ENCODE data around the gene PDSS2. TPM values are rescaled to one million over a fixed set of nuclear protein-coding genes. Genes with fewer than 3 reads are reported as not detected.
A peak's percentile ranks its signal among the peaks of the same experiment; 100 is the strongest.

Gene PDSS2
- total RNA-seq, 1 experiment from 2014 or later = 10.2 TPM

GRCh38 chr6:107246249-107246971 lies 213.0 kb downstream of the PDSS2 start:
- DNase-seq (ENCODE audit: unreplicated experiment) = no peak
- BruUV-seq (replicated peaks) = no TSS peak
- intact Hi-C loops (cut with micrococcal nuclease) = loop anchor here (5.0 to 10.0 kb wide), 2 partner anchors 71 to 132 kb away; partner anchors contain the start of gene BEND3
- ChIA-PET POLR2A (interaction anchor here (0.5 to 3.9 kb wide), 16 partner anchors 8 to 794 kb away, joined by 3 to 31 read pairs (median 6); partner anchors contain the start of genes BEND3 and PDSS2), CTCF (interaction anchor here (0.5 to 0.7 kb wide), 7 partner anchors 10 to 864 kb away, joined by 3 to 4 read pairs (median 3); no protein-coding TSS in a partner anchor)
- Mint-ChIP-seq H3K4me3 (ENCODE audit: unreplicated experiment) (peak overlapping the region; percentile 65), H3K27ac (ENCODE audit: low read depth, unreplicated experiment) (peak overlapping the region; percentile 95), H3K27me3 (ENCODE audit: insufficient read depth, unreplicated experiment) (no peaks in the 10 kb centered on the region), H3K36me3 (ENCODE audit: insufficient read depth, unreplicated experiment) (peaks cover 11% of the 10 kb centered on the region), H3K4me1 (ENCODE audit: insufficient read depth, unreplicated experiment) (peaks cover 31% of the 10 kb centered on the region), H3K9me3 (ENCODE audit: unreplicated experiment) (no peaks in the 10 kb centered on the region)
- no peak for TF ChIP-seq CTCF (IDR thresholded peaks at IDR 0.05; ENCODE audit: unreplicated experiment)

DNA sequence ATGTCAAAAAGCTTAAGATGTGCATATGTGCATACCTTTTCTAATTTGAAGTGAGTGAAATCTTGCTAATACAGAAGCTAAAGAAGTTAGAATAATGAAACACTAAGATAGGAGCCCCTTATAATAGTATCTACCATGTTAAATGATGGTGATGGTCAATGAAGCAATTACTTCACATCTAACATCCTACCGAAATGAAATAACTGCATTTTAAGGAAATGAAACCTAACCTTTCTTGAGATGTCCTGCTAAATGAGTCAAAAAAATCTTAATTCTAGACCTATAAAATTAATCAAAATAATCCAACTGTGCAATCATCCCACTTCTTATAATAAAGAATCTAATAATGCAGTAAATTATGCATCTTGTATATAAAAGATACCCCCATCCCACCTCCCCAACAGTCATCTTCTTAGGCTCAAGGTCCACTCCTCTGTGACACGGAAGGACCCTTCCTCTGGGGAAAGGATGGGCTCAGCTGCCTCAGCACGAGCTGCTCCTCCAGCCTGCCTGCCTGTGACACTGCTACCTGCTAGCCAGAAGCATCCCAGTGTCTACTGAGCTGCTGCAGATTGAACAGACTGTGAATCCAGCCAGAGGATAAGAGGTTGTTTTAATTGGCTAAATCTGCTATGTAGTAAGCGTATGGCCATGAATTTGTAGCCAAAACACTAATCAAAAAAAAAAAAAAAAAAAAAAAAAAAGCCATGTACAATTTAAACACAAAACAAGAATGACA lies 214.5 kb downstream of the PDSS2 start:
- H3K36me3 Mint-ChIP-seq (ENCODE audit: insufficient read depth, unreplicated experiment) = peaks cover 11% of the 10 kb centered on the region
- no peak for TF ChIP-seq CTCF (IDR thresholded peaks at IDR 0.05; ENCODE audit: unreplicated experiment)
- DNase-seq (ENCODE audit: unreplicated experiment) = no peak
- H3K9me3 Mint-ChIP-seq (ENCODE audit: unreplicated experiment) = no peaks in the 10 kb centered on the region
- H3K4me1 Mint-ChIP-seq (ENCODE audit: insufficient read depth, unreplicated experiment) = peaks cover 32% of the 10 kb centered on the region
- no peak overlapping the region for H3K4me3 Mint-ChIP-seq (ENCODE audit: unreplicated experiment)
- CTCF ChIA-PET = interaction anchor here (0.5 to 1.9 kb wide), 4 partner anchors 46 to 265 kb away, joined by 3 to 5 read pairs (median 3); no protein-coding TSS in a partner anchor
- POLR2A ChIA-PET = interaction anchor here (0.5 to 4.0 kb wide), 6 partner anchors 15 to 215 kb away, joined by 3 to 31 read pairs (median 12); partner anchors contain the start of gene PDSS2
- no peaks in the 10 kb centered on the region for H3K27me3 Mint-ChIP-seq (ENCODE audit: insufficient read depth, unreplicated experiment)
- intact Hi-C loops (cut with micrococcal nuclease) = loop anchor here (5.0 to 10.0 kb wide), 2 partner anchors 72 to 130 kb away; partner anchors contain the start of gene BEND3
- no TSS peak for BruUV-seq (replicated peaks)
- peak overlapping the region; percentile 95 for H3K27ac Mint-ChIP-seq (ENCODE audit: low read depth, unreplicated experiment)

- CTCF ChIA-PET = interaction anchor here (0.6 to 2.8 kb wide), 4 partner anchors 47 to 265 kb away, joined by 3 to 19 read pairs (median 4); no protein-coding TSS in a partner anchor
- Mint-ChIP-seq H3K27ac (ENCODE audit: low read depth, unreplicated experiment) (no peak overlapping the region), H3K27me3 (ENCODE audit: insufficient read depth, unreplicated experiment) (no peaks in the 10 kb centered on the region), H3K9me3 (ENCODE audit: unreplicated experiment) (no peaks in the 10 kb centered on the region), H3K4me1 (ENCODE audit: insufficient read depth, unreplicated experiment) (peaks cover 32% of the 10 kb centered on the region), H3K36me3 (ENCODE audit: insufficient read depth, unreplicated experiment) (peaks cover 11% of the 10 kb centered on the region), H3K4me3 (ENCODE audit: unreplicated experiment) (no peak overlapping the region)
- POLR2A ChIA-PET = interaction anchor here (0.5 to 4.0 kb wide), 2 partner anchors 59 to 215 kb away, joined by 3 to 21 read pairs; partner anchors contain the start of gene PDSS2
- BruUV-seq (replicated peaks) = no TSS peak
- no peak for TF ChIP-seq CTCF (IDR thresholded peaks at IDR 0.05; ENCODE audit: unreplicated experiment)
- peak; percentile 46 for DNase-seq (ENCODE audit: unreplicated experiment)
- intact Hi-C loops (cut with micrococcal nuclease) = loop anchor here (10.0 kb wide), 1 partner anchor 129 kb away; the partner anchor contains the start of gene BEND3
These were observed 215.2 kb downstream of the PDSS2 start for GRCh38 chr6:107244082-107244741.
